GM18861 (cell line): ENCODE measurements around the gene SPATA19.
"Not testable (repeated sequence)": the region's sequence is repeated elsewhere in the genome, so short reads cannot be mapped to it uniquely, and the experiment has no call there.

ENCODE experiments used
- ATAC-seq: cut with Tn5 transposase; IDR thresholded peaks from one replicate; pipeline ENCODE4 v1.9.1; 2021; ENCODE audit not compliant: unreplicated experiment

Gene SPATA19, protein sequence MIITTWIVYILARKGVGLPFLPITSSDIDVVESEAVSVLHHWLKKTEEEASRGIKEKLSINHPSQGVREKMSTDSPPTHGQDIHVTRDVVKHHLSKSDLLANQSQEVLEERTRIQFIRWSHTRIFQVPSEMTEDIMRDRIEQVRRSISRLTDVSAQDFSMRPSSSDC

GRCh38 chr11:133845413-133845812, at the start of gene SPATA19:
Gene SPATA19, minus strand, starts transcription at chr11:133845513. Its CDS starts 67 bp downstream, at chr11:133845446.
- ATAC-seq, result no peak

DNA sequence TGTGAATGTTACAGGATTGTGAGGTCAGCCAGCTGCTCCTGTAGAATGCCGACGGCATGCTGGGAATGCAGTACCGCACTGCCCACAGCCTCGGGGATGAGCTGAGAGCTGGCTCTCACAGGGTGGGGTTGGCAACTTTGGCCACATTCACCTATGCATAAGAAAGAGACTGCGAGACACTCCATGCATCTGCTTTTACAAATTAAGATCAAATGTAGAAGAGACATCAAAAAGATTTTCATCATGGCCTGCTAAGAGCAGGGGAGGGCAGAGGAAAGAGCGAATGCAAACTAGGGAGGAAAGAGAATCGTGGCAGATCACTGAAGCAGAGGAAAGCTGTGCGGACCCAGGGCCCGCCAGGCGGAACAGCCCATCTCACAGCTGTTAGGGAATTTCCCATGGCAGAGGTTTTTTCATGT, 49.8 kb upstream of the SPATA19 start:
- ATAC-seq, result no peak

- no peak for ATAC-seq
Measured at GRCh38 chr11:133893381-133893780, 48.1 kb upstream of the SPATA19 start.

DNA sequence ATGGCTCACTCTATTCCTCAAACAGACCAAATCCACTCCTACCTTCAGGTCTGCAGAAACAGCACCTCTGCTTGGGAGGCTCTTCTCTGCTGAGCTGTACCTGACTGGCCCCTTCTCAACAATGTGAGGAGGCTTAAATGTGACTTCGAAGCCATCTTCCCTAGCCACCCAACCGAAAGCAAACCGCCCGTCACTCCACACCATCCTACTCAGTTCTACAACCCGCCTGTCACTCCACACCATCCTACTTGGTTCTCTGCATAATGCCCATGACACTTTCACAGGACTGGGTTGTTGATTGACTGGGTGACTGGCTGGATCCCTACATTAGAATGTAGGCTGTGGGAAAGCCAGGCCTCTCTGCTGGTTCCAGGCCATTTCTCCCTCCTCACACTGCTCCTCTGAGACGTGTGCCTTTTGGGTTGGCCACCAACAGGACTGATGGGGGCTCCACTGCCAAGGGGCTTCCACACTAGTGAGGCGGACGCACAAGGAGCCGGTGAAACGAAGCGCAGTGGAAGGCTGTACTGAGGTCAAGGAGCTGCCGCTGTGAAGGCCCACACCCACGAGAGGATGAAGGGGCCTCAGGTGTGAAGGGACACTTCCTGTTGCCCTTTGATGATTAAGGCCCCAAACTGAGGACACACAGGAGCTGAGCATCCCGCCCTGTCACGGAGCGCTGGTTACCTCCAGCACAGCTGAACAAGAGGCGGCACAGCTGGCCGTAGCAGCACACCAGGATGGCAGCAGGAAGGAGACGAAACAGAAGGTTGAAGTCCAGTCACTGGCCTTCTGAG, 47.5 kb upstream of the SPATA19 start:
- ATAC-seq, result no peak

DNA sequence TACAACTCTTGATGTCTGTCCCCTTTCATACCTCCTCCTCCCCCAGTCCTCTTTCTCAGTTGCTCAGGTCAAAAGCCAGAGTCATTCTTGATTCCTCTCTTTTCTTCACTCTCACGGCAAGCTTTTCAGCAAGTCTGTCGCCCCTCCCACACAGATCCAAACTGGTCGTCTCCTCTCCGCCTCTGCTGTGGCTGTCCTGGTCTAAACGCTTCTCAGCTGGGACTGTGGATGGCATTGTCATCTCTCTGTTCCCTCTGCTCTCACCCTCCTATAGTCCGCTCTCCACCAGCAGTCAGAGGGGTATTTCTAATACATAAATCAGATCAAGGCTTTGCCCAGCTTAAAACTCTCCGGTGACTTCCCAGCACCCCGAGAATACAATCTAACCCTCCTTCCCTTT, 46.8 kb upstream of the SPATA19 start:
- no peak for ATAC-seq

- ATAC-seq, result no peak
Measured at GRCh38 chr11:133889893-133890292, 44.6 kb upstream of the SPATA19 start.

GRCh38 chr11:133889188-133889587, 43.9 kb upstream of the SPATA19 start:
- ATAC-seq, result no peak

GRCh38 chr11:133887692-133888332, 42.5 kb upstream of the SPATA19 start:
- no peak for ATAC-seq

GRCh38 chr11:133886029-133886428, 40.7 kb upstream of the SPATA19 start:
- no peak for ATAC-seq

DNA sequence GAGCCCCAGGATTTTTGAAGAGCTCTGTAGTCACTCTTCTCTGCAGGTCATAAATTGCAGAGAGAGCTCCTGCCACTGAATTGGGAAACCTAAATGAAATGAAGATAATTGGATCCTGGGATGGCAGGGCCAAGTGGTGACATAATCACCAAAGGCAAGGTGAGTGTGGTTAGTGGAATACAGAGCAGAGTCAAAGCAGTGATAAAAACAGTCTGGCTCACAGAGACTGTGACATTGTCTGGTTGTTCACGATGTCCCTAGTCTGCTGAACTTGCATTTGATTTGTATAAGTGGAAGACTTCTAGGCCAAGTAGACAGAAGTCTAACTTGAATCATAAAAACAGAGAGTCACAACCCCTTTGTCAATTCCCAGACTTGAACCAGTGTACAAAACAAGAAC, 26.8 kb upstream of the SPATA19 start:
- no peak for ATAC-seq

DNA sequence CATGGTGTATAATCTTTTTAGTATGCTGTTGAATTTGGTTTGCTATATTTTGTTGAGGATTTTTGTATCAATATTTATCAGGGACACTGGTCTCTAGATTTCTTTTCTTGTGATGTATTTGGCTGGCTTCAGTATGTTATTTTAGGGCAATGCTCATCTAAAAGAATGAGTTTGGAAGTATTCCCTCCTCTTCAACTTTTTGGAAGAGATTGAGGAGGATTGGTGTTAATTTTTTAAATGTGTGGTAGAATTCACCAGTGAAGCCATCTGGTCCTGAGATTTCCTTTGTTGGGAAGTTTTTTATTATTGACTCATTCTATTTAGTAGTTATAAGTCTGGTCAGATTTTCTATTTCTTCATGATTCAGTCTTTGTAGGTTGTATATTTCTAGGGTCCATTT, 22.1 kb upstream of the SPATA19 start:
- no peak for ATAC-seq

- no peak for ATAC-seq
Measured at GRCh38 chr11:133865466-133865865, 20.2 kb upstream of the SPATA19 start.

DNA sequence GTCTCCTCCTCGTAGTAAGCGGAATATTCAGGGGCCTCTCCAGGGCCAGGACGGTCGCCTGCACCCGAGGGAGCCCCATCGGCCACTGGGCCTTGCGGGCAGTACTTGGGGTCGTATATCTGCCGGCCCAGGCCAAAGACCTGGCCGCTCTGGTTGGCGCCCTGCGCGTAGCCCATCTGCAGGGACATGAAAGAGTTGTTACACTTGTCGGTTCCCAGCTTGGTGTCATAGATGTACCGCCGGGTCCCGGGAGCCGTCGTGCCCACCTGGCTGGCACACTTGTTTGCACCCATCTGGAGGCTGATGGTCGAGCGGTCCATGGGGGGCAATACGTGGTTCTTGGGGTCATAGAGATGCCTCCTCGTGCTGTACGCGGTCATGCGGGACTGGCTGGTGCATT, 19.4 kb upstream of the SPATA19 start:
- no peak for ATAC-seq

- ATAC-seq, result no peak
Measured at GRCh38 chr11:133860151-133860550, 14.8 kb upstream of the SPATA19 start.

GRCh38 chr11:133854330-133854960, 9.1 kb upstream of the SPATA19 start:
- ATAC-seq, result not testable (repeated sequence)

DNA sequence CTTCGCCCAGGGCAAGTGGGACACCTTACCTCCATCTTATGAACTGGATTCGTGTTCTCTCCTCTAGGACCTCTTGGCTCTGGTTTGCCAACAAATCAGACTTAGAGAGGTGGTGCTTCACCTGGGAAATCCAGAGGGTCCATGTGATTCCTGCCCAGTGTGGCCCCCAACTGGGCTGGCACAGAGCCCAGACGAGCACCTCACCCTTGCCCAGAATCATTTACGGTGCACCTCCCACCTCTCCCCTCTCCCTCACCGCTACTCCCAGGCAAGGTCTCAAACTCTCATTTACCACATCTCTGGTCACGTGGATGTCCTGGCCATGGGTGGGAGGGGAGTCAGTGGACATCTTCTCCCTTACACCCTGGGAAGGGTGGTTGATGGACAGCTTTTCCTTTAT, 1.1 kb downstream of the SPATA19 start:
- ATAC-seq, result no peak

- ATAC-seq, result no peak
Measured at GRCh38 chr11:133843454-133843987, 1.8 kb downstream of the SPATA19 start.

DNA sequence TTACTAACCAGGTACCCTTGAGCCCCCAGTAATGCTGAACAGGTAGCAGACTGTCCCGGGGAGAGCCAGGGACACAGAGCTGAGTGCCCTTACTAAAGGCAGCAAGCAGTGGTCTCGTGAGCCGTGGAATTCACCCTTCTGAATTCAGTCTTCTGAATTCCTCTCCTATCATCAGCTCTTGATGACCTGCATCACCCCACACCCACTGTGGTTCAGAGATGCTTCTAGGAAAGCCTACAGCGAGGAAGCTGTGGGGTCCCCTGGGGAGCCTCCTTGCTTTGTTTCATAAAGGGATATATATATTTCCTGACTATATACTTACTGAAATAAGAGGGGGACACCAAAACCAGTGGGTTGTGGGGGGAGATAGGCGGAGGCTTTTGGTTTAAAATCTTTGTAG, 2.6 kb downstream of the SPATA19 start:
- no peak for ATAC-seq

- no peak for ATAC-seq
Measured at GRCh38 chr11:133842053-133842452, 3.3 kb downstream of the SPATA19 start.

GRCh38 chr11:133841279-133842043, 3.9 kb downstream of the SPATA19 start:
- no peak for ATAC-seq

GRCh38 chr11:133840479-133840941, 4.8 kb downstream of the SPATA19 start:
- ATAC-seq, result no peak
